Urinary bladder (tissue), 4 donors: ENCODE data around the gene EXOSC7. TPM values are rescaled to one million over a fixed set of nuclear protein-coding genes. Genes with fewer than 3 reads are reported as not detected.
A peak's percentile ranks its signal among the peaks of the same experiment; 100 is the strongest.

Experiments
- DNase-seq: peaks from one replicate; pipeline ENCODE4 v3.0.0-alpha.2; 2015; ENCODE audit errors: extremely low spot score
- H3K27ac ChIP-seq: one replicate; pipeline ENCODE4 v1.5.1; 2013; ENCODE audit warnings: low read depth, mild to moderate bottlenecking, moderate library complexity
- H3K36me3 ChIP-seq: one replicate; pipeline ENCODE4 v1.6.1; 2013; ENCODE audit warnings: mild to moderate bottlenecking, moderate library complexity; ENCODE audit not compliant: insufficient read depth
- H3K4me1 ChIP-seq: one replicate; pipeline ENCODE4 v1.6.1; 2013; ENCODE audit warnings: mild to moderate bottlenecking, moderate library complexity; ENCODE audit not compliant: insufficient read depth
- H3K4me3 ChIP-seq: one replicate; pipeline ENCODE4 v1.5.1; 2013; ENCODE audit warnings: low read depth, low read length
- WGBS: extraction: QIAGEN DNeasy Blood & Tissue Kit; methylation state at CpG from one replicate; pipeline ENCODE4 v1.1.7; 2013; 5-methylcytosine and 5-hydroxymethylcytosine counted together
- polyA plus RNA-seq: library from polyadenylated mRNA; stranded (reverse); fragments of 200-250 nt; gene quantifications from one replicate; pipeline ENCODE4 v1.2.3, GENCODE V29; 2013
- total RNA-seq: library from RNA; depleted of rRNA; stranded (reverse); fragments of >200 nt; gene quantifications from one replicate; pipeline ENCODE4 v1.2.3, GENCODE V29; 2014
- donor health status: healthy with polysubstance abuse.
- donor health status: healthy.

Gene EXOSC7
- total and polyA plus RNA-seq, 2 donors: 32.5 to 33.4 TPM

DNA sequence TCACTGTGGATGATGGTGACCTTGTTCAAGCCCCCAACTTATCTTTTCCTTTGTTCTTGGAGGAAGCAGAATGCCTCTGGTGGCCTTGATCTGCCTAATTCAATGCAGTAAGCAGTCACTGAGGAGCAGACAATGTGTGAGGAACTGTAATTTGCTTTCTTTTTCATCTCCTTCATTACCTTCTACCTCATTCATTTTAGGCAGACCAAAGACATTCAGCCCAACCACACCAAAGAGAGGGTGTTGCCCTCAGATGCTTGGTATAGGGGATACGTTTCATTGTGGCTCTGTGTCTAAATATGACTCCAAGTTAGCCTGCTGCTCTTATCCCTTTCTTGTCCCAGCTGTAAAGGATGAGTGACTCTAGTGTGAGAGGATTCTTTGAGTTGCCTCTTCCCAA is 15.3 kb downstream of the EXOSC7 start:
- 91% methylated on average over 1 of the region's 1 CpG for WGBS
- Histone ChIP-seq H3K4me3 (no peak overlapping the region), H3K27ac (no peak overlapping the region), H3K36me3 (peaks cover 2% of the 10 kb centered on the region), H3K4me1 (no peaks in the 10 kb centered on the region)
- no peak for DNase-seq

GRCh38 chr3:44992555-44993470 is 16.8 kb downstream of the EXOSC7 start:
- DNase-seq: no peak
- Histone ChIP-seq H3K36me3 (peaks cover 2% of the 10 kb centered on the region), H3K4me3 (no peak overlapping the region), H3K4me1 (no peaks in the 10 kb centered on the region), H3K27ac (peak overlapping the region; percentile 27)
- 66% methylated on average over 7 of the region's 7 CpGs for WGBS

GRCh38 chr3:44993471-44994205 is 17.6 kb downstream of the EXOSC7 start:
- H3K4me1 ChIP-seq: no peaks in the 10 kb centered on the region
- peak overlapping the region; percentile 28 for H3K27ac ChIP-seq
- peaks cover 2% of the 10 kb centered on the region for H3K36me3 ChIP-seq
- DNase-seq: no peak
- no peak overlapping the region for H3K4me3 ChIP-seq

DNA sequence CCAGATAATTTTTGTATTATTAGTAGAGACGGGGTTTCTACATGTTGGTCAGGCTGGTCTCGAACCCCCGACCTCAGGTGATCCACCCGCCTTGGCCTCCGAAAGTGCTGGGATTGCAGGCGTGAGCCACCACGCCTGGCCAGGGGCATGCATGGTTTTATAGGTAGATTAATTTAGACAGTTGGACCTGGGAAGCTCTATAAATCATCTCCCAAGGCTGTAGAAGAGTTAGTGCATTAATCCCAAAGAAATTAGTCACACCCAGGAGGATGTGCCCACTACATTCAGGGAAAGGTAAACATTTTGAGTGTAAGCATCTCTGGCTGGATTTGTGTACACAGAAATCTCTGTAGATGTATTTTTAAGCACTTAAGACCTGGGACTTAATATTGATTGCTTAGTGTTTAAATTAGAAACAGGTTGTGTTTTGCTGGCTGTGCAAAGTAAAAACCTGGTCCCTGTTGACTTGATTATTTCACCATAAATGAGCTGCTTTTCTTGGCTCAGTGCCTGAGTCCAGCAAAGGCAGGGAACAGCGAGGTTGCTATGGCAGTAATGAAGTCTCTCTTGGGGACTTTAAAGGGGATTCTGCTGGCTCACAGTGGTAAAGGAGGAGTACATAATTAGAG is 19.2 kb downstream of the EXOSC7 start:
- Histone ChIP-seq H3K27ac (no peak overlapping the region), H3K4me3 (no peak overlapping the region), H3K4me1 (no peaks in the 10 kb centered on the region), H3K36me3 (no peaks in the 10 kb centered on the region)
- WGBS: 74% methylated on average over 8 of the region's 8 CpGs
- no peak for DNase-seq

- H3K27ac ChIP-seq: no peak overlapping the region
- no peaks in the 10 kb centered on the region for H3K36me3 ChIP-seq
- H3K4me1 ChIP-seq: no peaks in the 10 kb centered on the region
- WGBS: 70% methylated on average over 3 of the region's 3 CpGs
- DNase-seq: no peak
- H3K4me3 ChIP-seq: no peak overlapping the region
Observed at GRCh38 chr3:44996556-44996969, 20.5 kb downstream of the EXOSC7 start.

- H3K27ac ChIP-seq: no peak overlapping the region
- H3K4me1 ChIP-seq: no peaks in the 10 kb centered on the region
- WGBS: 73% methylated on average over 2 of the region's 2 CpGs
- DNase-seq: no peak
- no peak overlapping the region for H3K4me3 ChIP-seq
- H3K36me3 ChIP-seq: no peaks in the 10 kb centered on the region
Observed at GRCh38 chr3:44999782-45000181, 23.7 kb downstream of the EXOSC7 start.

DNA sequence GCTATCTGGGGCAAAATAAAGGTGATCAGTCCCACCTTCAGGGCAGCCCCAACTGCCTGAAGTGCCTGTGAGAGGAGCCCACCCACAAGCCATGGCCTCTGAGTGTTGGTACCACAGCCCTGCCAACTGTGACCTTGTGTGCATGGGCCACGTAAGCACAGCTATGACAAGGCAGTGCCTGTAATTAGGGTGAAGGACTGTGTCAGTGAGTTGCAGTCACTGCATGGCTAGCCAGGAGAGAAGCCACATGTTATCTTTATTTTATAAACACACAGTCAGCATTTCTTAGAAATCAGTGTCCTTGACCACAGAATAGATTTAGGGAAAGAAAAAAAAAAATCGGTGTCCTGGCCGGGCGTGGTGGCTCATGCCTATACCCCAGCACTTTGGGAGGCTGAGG is 24.8 kb downstream of the EXOSC7 start:
- Histone ChIP-seq H3K36me3 (no peaks in the 10 kb centered on the region), H3K4me1 (no peaks in the 10 kb centered on the region), H3K4me3 (no peak overlapping the region), H3K27ac (no peak overlapping the region)
- WGBS: 90% methylated on average over 4 of the region's 4 CpGs
- DNase-seq: no peak

DNA sequence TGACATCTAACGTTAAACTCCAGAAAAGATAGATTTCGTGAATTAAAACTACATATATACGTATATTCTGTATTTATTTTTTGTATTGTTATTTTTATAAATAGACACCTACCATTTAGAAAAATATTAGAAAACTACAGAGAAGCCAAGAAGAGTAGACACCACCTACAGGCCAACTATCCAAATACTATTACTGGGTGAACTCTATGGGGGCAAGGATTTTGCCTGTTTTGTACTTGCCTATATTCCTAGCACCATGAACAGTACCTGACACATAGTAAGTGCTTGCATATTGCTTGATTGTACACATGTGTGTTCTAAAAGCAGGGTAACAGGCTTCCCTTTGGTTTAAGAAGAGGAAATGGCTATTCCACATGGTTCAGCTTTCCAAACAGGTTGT is 25.7 kb downstream of the EXOSC7 start:
- no peaks in the 10 kb centered on the region for H3K36me3 ChIP-seq
- no peak overlapping the region for H3K27ac ChIP-seq
- DNase-seq: no peak
- H3K4me3 ChIP-seq: no peak overlapping the region
- 97% methylated on average over 3 of the region's 3 CpGs for whole genome bisulfite sequencing
- H3K4me1 ChIP-seq: no peaks in the 10 kb centered on the region

DNA sequence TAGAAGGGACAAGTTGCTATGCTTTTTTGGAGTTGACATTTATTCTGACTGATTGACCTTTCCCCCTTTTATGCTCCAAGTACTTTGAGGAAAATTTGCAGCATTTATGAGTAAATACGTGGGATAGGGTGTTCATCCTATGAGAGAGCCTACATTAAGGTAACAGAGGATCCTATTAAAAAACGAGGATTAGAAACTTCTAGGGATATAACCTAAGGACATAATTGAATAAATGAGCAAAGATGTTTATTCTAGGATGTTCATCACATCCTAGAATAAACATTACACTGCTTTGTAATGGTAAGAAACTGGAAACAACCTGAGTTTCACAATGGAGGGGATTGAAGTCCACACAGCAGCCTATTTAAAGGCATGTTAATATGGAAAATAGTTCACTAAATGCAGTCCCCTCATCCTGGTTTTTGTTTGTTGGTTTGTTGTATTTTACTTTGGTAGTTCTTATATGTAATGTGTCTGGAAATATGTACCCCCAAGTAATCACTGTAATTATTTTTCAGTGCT is 26.2 kb downstream of the EXOSC7 start:
- no peak for DNase-seq
- Histone ChIP-seq H3K27ac (no peak overlapping the region), H3K4me1 (no peaks in the 10 kb centered on the region), H3K36me3 (no peaks in the 10 kb centered on the region), H3K4me3 (no peak overlapping the region)
- WGBS: 78% methylated on average over 2 of the region's 2 CpGs

- Histone ChIP-seq H3K36me3 (no peaks in the 10 kb centered on the region), H3K27ac (no peak overlapping the region), H3K4me3 (no peak overlapping the region), H3K4me1 (no peaks in the 10 kb centered on the region)
- DNase-seq: no peak
- 87% methylated on average over 3 of the region's 3 CpGs for WGBS
Observed at GRCh38 chr3:45002720-45003119, 26.7 kb downstream of the EXOSC7 start.

- Histone ChIP-seq H3K4me1 (no peaks in the 10 kb centered on the region), H3K36me3 (no peaks in the 10 kb centered on the region), H3K4me3 (no peak overlapping the region), H3K27ac (no peak overlapping the region)
- DNase-seq: no peak
Observed at GRCh38 chr3:45003406-45003805, 27.4 kb downstream of the EXOSC7 start.

DNA sequence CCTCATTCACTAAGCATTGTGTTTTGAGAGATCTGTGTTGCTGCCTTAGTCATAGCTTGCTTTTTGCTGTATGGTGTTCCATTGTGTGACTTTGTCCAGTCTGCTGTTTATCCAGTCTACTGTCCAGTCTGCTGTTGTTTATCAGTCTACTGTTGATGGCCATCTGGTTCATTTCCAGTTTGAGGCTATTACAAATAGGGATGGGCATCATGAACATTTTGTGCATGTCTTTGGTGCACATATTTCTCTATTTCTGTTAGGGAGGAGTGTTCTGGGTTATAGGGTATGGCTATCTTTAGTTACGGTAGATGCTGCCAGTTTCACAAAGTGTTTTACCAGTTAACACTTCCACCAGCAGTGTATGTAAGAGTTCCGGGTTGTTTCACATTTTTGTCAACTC is 27.8 kb downstream of the EXOSC7 start:
- no peaks in the 10 kb centered on the region for H3K4me1 ChIP-seq
- WGBS: 95% methylated on average over 2 of the region's 2 CpGs
- no peak overlapping the region for H3K4me3 ChIP-seq
- no peak overlapping the region for H3K27ac ChIP-seq
- H3K36me3 ChIP-seq: no peaks in the 10 kb centered on the region
- no peak for DNase-seq

DNA sequence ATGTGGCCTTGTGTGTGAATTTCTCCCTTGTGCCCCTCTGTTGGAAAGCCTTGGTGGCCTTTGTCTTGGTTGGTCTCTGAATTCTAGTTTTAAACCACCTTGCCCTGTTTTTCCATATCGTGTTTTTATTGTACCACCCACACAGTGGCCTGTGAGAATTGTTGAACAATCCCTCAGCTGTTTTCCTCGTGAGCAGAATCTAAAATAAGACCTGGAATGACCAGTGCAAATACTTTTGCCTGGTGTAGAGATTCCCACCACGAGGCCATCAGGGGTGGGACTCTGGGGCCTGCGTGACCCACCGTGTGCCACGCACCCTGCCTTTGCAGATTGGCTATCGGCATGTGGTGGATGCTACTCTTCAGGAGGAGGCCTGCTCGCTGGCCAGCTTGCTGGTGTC is 31.0 kb downstream of the EXOSC7 start:
- 91% methylated on average over 8 of the region's 8 CpGs for WGBS
- no peak overlapping the region for H3K27ac ChIP-seq
- DNase-seq: no peak
- H3K4me3 ChIP-seq: no peak overlapping the region
- H3K4me1 ChIP-seq: no peaks in the 10 kb centered on the region
- no peaks in the 10 kb centered on the region for H3K36me3 ChIP-seq
